ENCODE data around the gene RNU7-1.

DNA sequence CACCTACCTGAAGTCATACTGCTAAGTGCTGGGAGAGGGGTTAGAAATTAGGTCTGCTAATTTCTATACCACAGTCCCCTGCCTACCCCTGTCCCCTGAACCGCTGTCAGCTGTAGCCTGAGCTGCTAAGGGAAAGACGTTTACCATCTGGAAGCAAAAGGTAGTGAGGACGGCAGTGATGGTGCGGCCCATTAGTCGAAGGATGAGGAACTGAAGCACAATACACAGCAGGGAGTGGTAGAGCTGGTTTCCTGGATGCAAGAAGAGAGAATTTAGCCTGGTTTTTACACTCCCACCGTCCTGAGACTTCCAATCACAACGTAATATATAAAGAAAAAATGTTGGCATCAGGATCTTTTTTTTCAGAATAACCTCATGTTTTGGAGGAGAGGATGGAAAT, 38.9 kb downstream of the RNU7-1 start:
- no peak for TF ChIP-seq CTCF (IDR thresholded peaks at IDR 0.05)
- TF ChIP-seq POLR2A (IDR thresholded peaks at IDR 0.05) = no peak
